Endometrial microvascular endothelial cells (primary cell): ENCODE results near the gene PIK3IP1. TPM values are rescaled to one million over a fixed set of nuclear protein-coding genes. Genes with fewer than 3 reads are reported as not detected.

Experiments
- in situ Hi-C: cut with HindIII; loops from 2 replicates; pipeline ENCODE4 v1.10.0; 2017; ENCODE audit warnings: low sequenced_read_pairs, low pct_unique_long_range_greater_than_20kb; ENCODE audit errors: inconsistent ontology term
- total RNA-seq: library from RNA; depleted of rRNA; stranded (reverse); fragments of >200 nt; gene quantifications from one replicate; pipeline ENCODE4 v1.2.3, GENCODE V29; 2015; ENCODE audit errors: inconsistent ontology term

Gene PIK3IP1, protein sequence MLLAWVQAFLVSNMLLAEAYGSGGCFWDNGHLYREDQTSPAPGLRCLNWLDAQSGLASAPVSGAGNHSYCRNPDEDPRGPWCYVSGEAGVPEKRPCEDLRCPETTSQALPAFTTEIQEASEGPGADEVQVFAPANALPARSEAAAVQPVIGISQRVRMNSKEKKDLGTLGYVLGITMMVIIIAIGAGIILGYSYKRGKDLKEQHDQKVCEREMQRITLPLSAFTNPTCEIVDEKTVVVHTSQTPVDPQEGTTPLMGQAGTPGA
- total RNA-seq, result 11.3 TPM

DNA sequence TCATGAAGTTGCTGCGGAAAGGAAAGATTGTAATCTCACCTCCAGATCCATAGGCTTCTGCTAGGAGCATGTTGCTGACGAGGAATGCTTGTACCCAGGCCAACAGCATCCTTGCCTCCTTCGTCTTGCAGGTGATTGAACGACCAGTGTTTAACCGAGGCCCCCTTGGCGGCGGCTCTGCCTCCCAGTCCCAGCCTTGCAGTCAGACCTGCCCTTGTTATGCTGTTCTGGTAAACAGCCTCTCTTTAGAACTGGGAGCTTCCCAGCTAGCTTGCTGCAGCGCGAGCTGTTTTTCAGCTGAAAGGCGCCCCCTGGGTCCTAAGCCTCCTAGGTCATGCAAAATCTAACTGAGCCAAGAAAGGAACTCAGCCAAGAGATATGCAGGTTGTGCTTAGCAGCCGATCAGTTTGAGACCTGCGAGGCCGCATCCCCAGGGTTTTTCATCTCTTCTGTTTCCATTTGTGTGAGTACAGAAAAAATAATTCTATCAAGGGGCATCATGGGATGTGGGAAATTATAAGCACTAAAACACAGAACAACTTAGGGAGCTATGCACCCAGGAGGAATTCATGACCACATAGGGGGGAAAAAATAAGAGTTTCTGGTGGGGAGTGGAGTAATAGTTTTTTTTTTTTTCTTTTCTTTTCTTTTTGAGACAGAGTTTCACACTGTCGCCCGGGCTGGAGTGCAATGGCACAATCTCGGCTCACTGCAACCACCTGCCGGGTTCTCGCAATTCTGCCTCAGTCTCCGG lies at the start of gene PIK3IP1:
TSS of gene PIK3IP1 (minus strand) at position 253 of the 754 bp plus-strand sequence. CDS start at position 109, 144 bp downstream.
- in situ Hi-C loops, result no loop called here

DNA sequence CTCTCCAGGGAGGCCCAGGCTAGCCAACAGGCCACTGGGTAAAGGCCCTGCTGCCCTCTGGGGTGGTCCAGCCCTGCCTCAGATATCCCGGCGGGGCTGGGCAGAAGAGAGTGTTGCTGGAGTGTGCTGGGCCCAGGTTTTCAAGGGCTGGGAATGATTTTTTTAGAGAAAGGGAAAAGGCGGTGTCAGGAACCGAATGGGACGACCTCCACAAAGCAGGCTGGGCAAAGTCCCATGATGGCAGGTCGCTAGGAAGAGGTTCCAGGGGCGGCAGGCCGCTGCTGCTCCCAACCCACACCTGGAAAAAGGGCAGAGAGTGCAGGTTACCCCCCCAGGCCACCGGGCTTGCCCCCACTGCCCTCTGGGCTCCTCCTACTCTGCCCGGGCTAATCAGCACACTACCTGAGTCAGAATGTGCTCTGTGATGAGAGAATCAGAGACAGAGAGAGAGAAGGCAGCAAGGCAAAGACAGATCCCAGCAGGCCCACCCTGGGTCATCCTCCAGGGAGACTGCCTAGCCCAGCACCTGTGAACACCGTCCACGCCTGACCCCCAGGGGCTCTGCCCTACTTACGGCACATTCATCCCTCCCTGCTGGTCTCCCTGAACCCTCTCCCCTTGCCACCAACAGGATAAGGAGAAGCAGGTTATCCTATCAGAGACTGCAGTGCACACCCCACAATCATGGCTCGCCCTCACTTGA lies 49.2 kb upstream of the PIK3IP1 start:
- in situ Hi-C loops, result no loop called here

DNA sequence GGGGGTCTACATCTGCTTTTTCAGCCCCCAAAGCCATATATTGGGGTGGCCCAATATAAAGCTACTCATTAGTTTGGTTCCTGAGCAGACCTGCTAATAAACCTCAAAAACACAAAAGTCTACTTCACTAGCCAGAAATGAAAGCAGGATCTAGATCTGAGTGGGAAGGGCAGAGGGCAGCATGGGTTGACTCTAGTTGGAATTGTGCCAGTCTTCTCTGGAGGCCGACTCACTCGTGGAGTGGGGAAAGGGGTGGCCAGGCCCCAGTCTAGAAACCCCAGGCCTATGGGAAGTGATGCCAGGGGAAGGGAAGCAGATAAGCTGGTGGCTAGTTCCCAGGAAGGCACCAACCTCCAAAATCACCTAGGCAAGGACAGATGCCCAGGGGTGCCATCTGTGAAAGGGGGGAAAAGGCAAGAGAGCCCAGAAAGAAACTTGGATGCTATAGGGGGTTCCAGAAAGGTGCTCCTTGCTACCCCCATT lies 48.5 kb upstream of the PIK3IP1 start:
- in situ Hi-C loops, result no loop called here

DNA sequence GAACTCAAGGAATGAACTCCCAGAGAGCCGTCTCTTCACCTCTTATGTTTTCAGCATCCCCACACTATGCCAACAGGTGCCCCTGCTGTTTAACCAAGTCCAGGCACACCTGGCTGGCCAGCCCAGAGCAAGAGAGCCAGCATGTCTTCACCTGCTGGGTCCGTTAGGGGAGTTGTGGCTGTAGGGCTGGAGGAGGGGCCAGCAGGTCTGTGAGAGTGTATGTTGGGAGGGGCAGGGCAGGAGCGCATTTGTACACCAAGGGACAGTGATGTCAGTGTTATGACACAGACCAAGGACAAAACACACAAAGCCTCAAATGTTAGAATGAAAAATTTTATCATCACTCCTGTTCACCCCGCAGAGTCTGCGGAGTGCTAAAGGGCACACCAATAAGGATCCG lies 48.1 kb upstream of the PIK3IP1 start:
- in situ Hi-C loops, result no loop called here

DNA sequence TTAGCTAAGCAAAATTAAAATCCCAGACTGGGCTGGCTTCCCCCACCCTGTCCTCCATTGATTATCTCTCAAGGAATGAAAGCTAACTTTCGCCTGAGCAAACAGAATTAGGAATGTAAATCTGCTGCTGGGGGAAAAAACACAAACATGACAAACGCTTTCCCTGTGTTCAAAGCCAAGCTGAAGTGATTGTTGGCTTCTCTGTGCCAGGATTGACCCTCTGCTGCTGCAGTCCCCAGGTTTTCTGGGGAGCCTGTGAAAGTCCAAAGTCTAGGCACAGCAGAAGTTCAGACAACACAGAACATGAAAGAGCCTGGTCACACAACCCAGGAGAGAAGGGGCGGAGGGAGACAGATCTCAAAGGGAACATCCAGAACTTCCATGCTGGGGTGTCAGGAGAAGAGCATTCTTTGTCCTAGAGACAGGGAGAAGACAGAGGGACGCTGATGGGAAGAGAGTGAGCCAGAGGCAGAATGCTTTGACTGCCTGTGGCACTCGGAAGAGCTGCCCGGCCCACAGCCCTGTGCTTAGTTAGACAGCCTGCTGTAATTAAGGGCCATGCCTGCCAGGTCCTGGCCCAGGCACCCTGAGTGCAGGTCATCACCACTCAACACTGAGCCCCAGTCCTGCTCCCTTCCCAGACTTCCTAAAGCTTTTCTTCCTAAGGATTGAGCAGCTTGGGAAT lies 47.0 kb upstream of the PIK3IP1 start:
- in situ Hi-C loops, result no loop called here

DNA sequence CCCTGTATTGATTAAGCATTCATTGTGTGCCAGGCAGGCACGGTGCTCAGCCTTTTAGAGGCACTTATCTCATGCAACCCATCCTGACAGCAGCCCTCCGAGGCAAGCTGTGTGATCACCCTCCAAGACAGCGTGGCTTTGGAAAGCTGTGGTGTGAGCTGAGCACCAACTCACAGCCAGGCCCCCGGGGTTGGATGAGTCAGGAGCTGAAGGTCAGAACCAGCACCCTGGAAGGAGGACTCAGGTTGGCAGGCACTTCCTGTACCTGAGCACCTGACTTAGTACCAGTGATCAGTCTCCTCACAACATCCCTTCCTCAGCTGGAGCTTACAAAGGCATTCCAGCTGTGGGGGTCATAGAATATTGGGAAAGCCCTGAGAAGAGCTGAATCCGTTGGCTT lies 44.9 kb upstream of the PIK3IP1 start:
- in situ Hi-C loops, result no loop called here

DNA sequence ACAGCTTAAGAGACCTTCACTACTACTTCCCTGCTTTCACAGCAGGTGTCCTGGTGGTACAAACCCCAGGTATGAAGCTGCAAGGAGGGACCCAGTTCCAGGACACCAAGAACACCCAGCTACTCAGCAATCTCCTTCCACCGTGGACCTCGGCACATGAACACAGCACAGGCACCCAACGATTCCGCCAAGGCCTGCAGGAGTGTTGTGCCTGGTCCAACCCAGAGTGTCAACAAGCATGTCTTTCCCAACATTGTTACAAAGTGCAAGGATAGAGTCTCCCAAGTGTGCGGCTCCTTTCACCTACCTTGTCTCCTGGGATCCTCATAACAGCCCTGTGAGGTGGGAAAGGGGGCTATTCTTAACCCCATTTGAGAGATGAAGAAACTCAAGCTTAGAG lies 42.0 kb upstream of the PIK3IP1 start:
- in situ Hi-C loops, result no loop called here

DNA sequence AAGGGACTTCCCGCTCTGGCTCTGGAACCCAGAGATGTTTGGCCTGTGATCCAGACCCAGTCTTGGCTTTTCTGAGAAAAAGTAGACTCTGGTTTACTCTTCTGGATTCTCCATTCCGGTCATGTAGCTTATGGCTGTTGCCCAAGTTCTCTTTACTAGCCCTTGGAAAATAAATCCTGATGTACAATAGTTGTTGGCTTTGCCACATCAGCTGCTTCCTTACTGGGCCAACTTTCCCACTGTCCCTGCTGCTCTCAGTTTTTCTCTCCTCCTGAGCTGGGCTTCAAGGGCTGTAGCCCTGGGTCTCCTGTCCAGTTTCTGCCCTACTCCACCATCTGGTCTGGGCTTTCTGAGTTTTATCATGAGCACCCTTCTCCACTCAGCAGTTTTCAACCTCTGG lies 41.4 kb upstream of the PIK3IP1 start:
- in situ Hi-C loops, result no loop called here

DNA sequence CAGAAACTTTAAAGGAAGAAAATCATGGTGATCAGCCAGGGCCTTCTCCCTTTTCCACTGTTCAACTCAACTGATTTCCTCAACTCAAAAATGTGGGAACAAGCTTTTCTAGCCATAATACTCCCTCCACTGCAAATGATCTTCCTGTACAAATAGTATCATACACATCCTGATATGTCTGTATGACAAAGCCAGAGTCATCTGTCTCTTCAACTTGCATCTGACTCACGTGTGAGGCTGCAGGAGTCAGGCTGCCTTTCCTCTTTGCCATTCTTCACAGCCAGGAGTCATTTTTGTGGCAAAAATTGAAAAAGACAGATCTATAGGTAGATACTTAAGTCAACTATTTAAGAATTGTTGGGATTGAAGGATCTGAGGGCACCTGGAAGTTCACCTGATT lies 40.6 kb upstream of the PIK3IP1 start:
- in situ Hi-C loops, result no loop called here

DNA sequence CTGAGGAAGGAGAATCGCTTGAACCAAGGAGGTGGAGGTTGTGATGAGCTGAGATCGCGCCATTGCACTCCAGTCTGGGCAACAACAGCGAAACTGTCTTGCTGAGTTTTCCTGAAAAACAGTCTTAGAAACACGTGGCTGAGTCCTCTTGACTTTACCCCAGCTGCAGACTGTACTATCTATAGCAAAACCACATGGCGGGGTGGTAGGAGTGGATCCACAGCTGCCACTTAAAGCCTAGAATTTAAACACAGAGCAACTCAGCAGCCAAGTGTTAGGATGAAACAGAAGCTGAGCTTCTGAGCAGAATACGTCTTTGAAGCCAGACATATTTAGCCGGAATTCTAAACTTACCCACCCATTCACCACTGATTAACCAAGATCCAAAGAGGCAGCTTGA lies 39.7 kb upstream of the PIK3IP1 start:
- in situ Hi-C loops, result no loop called here

DNA sequence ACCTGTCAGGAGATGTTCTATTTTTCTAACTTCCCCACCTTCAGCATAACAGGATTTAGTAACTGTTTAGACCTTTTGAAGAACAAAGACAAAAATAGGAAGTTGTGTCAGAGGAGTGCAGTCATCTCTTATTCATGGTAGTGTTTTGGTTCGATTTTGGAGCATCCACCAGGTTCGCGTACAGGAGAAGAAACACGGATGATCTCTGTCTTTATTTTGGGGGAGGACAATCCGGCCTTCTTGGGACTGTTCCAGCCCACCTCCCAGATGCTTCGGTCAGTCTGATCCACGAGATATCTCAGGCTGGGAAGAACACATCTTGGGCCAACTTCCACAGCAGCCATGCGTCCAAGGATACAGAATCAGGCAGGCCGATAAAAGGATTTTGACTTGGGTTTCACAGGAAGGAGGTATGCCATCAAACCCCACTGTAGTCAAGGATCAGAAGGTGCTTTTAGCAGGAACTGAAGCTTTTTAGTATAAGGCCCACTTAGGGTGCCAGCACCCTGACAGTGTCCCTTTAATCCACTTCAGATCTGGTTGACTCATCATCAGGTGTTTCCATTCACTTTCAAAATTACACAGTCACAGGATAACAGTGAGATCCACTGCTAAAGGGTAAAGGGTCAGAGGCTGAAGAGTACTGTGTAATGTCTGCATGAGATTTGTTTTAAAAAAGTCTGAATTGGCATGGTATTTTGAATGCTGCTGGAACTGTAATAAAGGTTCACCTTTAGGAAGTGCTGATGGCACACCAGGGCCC lies 37.3 kb upstream of the PIK3IP1 start:
- in situ Hi-C loops, result no loop called here

DNA sequence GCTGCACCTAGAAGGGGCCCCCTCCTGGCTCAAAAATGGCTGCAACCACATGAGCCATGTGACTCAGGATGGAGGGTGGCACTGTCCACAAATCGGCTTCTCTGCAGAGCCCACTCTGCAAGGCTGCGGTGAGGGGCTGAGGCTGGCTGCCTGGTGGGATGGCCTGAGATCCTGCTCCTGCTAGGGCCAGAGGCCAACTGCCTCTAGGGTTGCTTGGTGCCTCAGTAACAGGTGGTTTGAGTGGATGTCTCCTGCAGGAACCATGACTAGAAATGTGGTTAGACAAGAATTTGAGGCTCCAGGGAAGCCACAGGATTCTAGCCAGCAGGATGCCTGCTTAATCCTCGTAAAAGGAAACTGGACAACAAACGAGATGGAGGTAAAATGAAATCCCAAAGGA lies 36.7 kb upstream of the PIK3IP1 start:
- in situ Hi-C loops, result no loop called here

DNA sequence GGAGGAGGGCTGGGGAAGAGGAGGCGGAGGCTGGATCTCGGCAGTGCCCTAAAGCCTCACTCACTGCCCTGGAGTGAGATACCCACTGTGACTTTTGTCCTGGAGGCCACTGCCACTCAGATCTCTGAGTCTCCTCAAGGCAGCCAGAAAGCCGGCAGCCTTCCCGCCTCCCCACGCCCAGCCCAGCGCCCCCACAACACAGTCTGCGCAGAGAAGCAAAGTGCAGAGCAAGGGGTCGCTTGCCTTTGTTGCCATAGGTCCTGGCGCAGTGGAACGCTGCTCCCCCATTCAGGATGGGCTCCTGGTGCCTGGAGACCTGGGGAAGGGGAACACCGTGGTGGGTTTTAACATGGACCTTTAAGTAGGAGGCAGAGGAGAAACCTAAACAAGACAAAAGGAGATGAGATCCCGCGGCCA lies 36.3 kb upstream of the PIK3IP1 start:
- in situ Hi-C loops, result no loop called here

DNA sequence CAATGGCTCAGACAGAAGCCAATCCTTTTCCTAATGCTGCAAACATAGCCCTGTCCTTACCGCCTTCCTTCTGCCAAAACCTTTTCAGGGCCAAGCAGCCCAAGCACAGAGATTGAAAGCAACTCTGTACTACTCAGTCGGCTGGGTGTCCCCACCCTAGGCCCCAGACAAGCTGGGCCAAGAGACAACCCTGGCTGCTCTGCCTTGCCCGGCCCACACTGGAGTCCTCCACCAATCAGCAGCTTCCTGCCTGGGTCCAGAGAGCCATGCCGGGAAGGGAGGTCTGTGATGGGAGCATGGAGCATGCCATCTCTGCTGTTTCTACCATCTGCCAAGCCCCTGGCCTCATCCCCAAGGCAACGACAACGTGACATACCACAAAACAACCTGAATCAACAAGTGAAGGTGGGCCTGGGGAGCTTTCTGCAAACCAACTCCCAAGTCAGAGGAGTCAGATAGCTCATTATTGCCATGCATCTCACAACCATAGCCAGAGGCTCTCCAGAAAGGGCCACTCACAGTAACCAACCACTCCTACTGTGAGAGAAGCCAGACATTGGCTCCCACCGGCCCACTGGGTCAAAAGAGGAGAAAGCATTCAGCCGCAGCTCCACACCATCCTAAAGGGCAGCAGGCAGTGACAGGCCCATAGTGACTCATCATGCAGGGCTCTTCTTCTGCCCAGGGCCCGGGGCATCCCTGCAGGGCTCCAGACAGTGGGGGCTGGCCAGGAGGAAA lies 35.7 kb upstream of the PIK3IP1 start:
- in situ Hi-C loops, result no loop called here

DNA sequence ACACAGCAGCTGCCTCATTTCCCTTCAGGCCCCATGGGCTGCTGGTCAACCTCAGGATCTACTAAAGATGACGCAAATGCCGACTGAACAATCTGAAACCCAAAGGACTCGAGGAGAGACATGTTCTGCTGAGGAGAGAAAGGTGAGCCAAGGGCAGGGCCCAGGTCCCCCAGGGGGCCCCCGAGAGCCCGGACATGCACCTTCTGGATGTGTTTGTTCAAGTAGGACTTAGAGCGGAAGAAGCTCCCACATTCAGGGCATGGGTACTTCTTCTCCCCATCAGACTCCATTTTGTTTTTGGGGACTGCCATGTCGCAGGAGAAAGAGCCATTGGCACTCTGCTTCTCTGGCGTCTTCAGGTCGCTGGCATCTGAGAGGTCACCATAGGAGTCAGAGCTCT lies 34.6 kb upstream of the PIK3IP1 start:
- in situ Hi-C loops, result no loop called here

DNA sequence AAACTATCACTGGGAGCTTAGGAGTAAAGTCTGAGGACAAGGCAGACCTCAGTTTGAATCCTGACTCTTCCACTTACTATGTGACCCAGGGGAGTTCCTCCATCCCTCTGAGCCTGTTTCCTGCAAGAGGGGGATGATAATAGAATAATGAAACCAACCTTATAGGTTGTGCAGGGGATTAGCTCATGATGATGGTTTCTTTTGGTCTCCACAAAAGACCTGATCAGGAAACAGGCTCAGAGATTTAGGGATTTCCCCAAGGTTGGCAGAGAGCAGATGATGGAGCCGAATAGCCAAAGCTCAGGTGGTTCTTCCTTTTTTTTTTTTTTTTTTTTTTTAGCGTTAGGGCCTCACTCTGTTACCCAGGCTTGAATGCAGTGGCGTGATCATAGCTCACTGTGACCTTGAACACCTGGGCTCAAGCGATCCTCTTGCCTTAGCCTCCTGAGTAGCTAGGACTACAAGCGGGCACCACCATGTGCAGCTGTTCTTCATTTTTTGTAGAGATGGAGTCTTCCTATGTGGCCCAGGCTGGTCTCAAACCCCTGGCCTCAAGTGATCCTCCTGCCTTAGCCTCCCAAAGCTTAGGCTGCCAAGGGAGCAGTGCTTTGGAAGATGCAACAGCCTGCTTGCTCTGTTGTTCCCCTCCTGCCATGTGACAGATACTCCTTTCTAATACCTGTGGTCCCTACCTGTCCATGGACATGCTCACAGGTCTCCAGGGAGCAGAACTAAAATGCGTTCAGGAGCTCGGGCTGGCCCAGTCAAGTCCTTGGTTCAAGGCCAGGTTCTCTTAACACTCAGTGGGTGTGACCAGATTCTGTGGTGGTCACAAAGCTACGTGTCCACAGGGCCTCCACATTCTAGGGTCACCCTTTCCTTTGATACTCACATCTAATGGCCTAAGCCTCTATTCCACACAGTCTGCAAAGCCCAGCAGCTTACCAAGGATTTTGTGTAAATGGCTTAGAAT lies 31.6 kb upstream of the PIK3IP1 start:
- in situ Hi-C loops, result no loop called here

DNA sequence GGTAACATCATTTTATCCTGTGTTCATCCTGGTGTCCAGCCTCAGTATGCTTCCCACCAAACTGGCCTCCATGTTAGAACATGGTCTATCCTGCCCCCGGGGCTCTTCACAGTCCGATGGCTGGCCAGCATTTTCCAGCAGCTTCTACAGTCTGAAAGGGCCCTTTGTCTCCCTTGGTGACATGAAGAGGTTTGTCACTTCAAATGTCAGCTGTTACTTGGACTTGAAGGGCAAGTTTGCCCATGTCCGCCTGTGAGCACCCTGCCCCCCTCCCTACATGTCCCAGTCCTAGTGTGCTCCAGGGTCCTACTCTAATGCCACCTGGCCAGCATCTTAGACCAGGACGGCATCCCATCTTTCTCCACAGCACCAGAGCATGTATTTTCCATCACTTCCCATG lies 29.1 kb upstream of the PIK3IP1 start:
- in situ Hi-C loops, result no loop called here
